Activated naive CD8-positive, alpha-beta T cell treated with anti-CD3 and anti-CD28 coated beads, Interleukin-2, amount 10 ng/mL, durations not matched to agents 7 days and 5 days (primary cell): ENCODE results near the gene HSPA12A. TPM values are rescaled to one million over a fixed set of nuclear protein-coding genes. Genes with fewer than 3 reads are reported as not detected.

Experiments used
- ATAC-seq: fragments of 150-1000 bp; cut with Tn5 transposase; one replicate; pipeline ENCODE4 v1.10.0; 2021; ENCODE audit warnings: low read depth, moderate library complexity
- POLR2A ChIA-PET: fragments of 350-600 bp; sonication (Branson Sonifier 250); formaldehyde crosslinking; loops from one replicate; lab custom pipeline; 2021; ENCODE audit warnings: antibody characterized with exemption; lab: Charles Lee
- DNase-seq: peaks from one replicate; pipeline ENCODE4 v3.0.0; 2021
- H3K27ac Mint-ChIP-seq: one replicate; pipeline ENCODE4 v1.8.0; 2022; ENCODE audit warnings: mild to moderate bottlenecking, mixed read lengths
- H3K27me3 Mint-ChIP-seq: one replicate; pipeline ENCODE4 v1.8.0; 2022; ENCODE audit warnings: mild to moderate bottlenecking, moderate library complexity, mixed read lengths
- H3K36me3 Mint-ChIP-seq: one replicate; pipeline ENCODE4 v1.8.0; 2021; ENCODE audit warnings: mild to moderate bottlenecking, mixed read lengths
- H3K4me1 Mint-ChIP-seq: one replicate; pipeline ENCODE4 v1.8.0; 2021; ENCODE audit warnings: mixed read lengths
- H3K4me3 Mint-ChIP-seq: one replicate; pipeline ENCODE4 v1.8.0; 2022; ENCODE audit warnings: mild to moderate bottlenecking, moderate library complexity, mixed read lengths
- H3K9me3 Mint-ChIP-seq: one replicate; pipeline ENCODE4 v1.8.0; 2021; ENCODE audit warnings: mixed read lengths
- total RNA-seq, 2 experiments: library from RNA; stranded (reverse); gene quantifications; one replicate each; pipeline ENCODE4 v1.2.3, GENCODE V29; 2021

Gene HSPA12A
- total RNA-seq, 2 experiments from 2014 or later: 0.06 to 0.09 TPM

GRCh38 chr10:116723428-116724281 is 18.7 kb downstream of the HSPA12A start:
- H3K4me1 Mint-ChIP-seq: peaks cover 17% of the 10 kb centered on the region
- H3K27me3 Mint-ChIP-seq: peaks cover 78% of the 10 kb centered on the region
- peak; percentile 68 for DNase-seq
- POLR2A ChIA-PET: no interaction called here
- H3K27ac Mint-ChIP-seq: no peak overlapping the region
- H3K4me3 Mint-ChIP-seq: peak overlapping the region; percentile 61
- ATAC-seq: peak; percentile 96
- no peaks in the 10 kb centered on the region for H3K9me3 Mint-ChIP-seq
- no peaks in the 10 kb centered on the region for H3K36me3 Mint-ChIP-seq

DNA sequence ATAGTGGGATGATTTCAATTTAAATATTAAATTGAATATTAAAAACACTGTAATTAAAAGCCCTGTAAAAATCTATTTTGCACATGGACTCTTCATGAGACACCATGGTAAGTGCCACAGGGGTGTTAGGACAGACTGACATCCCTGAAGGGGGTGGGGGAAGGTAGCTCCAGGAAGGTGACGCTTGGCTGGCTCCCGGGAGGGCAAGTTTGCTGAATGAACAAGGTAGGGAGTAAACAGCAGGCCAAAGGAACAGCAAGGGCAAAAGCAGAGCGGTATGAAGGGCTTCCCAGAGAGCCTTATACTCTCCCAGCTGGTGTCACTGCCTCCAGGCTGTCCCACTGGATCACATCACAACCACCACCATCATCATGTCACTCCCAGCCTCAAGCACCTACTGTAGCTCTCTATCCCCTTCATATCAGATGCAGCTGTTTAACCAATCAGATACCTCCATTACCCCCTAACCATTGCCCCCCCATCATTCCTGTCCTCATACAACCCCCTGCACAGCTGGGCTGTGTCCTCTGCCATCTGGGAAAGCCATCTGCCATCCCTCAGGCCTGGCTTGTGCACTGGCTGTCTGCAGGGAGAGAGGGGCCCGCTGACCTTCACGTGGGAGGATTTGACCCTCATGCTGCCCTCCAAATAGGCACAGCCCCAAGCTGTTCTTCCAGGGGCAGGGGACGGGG is 19.5 kb downstream of the HSPA12A start:
- DNase-seq: no peak
- ATAC-seq: no peak
- POLR2A ChIA-PET: no interaction called here
- Mint-ChIP-seq H3K4me3 (peak overlapping the region; percentile 61), H3K9me3 (no peaks in the 10 kb centered on the region), H3K27ac (no peak overlapping the region), H3K36me3 (no peaks in the 10 kb centered on the region), H3K4me1 (peaks cover 17% of the 10 kb centered on the region), H3K27me3 (peaks cover 83% of the 10 kb centered on the region)

- Mint-ChIP-seq H3K9me3 (no peaks in the 10 kb centered on the region), H3K27ac (no peak overlapping the region), H3K27me3 (peaks cover 83% of the 10 kb centered on the region), H3K36me3 (no peaks in the 10 kb centered on the region), H3K4me1 (peaks cover 17% of the 10 kb centered on the region), H3K4me3 (no peak overlapping the region)
- ATAC-seq: no peak
- no peak for DNase-seq
- POLR2A ChIA-PET: no interaction called here
Measured at GRCh38 chr10:116721547-116722392, 20.6 kb downstream of the HSPA12A start.

DNA sequence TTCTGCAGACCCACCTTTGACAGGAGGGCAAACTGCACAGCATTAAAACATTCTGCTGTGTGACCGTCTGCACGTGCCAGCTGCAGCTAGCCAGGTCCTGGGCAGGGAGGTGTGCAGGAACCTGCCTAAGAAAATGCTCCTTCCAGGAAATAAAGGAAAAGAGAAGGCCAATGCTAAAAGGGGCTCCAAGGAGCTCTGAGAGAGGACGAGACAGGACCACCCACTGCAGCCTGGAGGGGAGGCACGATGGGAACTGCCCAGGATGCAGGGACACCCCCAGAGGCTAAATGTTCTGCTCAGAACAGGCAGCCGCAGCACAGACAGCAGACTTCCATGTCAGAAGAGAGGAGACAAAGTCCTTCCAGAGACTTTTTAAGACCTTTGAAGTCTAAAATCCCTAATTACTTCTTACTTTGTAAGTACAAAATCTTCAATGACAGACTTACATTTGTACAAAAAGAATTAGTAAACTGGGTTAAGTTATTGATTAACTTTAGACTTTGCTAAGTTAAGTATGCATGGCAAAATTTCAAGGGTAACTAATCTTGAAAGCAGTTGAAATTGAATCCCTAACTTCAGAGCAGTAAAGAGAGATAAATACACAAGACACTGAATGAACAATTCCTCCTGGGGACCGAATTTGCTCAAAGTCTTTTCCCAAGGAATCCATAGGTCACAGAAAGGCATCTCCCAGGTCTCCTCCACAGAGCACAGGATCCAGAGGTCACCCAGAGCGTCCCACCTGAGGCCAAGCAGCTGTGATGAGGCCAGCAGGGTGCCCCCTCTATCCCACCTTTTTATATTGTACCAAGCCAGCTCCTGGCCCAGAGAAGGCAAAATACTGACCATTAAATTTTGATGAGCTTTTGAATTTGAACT is 21.5 kb downstream of the HSPA12A start:
- Mint-ChIP-seq H3K27ac (no peak overlapping the region), H3K4me1 (peaks cover 17% of the 10 kb centered on the region), H3K27me3 (peaks cover 80% of the 10 kb centered on the region), H3K4me3 (no peak overlapping the region), H3K36me3 (no peaks in the 10 kb centered on the region), H3K9me3 (no peaks in the 10 kb centered on the region)
- DNase-seq (no peak), ATAC-seq (no peak)
- POLR2A ChIA-PET: no interaction called here

GRCh38 chr10:116720241-116720643 is 22.1 kb downstream of the HSPA12A start:
- peaks cover 74% of the 10 kb centered on the region for H3K27me3 Mint-ChIP-seq
- H3K27ac Mint-ChIP-seq: no peak overlapping the region
- H3K9me3 Mint-ChIP-seq: no peaks in the 10 kb centered on the region
- no peaks in the 10 kb centered on the region for H3K36me3 Mint-ChIP-seq
- no peak overlapping the region for H3K4me3 Mint-ChIP-seq
- H3K4me1 Mint-ChIP-seq: peaks cover 17% of the 10 kb centered on the region
- ATAC-seq: no peak
- POLR2A ChIA-PET: no interaction called here
- DNase-seq: no peak

GRCh38 chr10:116719804-116720203 is 22.6 kb downstream of the HSPA12A start:
- DNase-seq: no peak
- ATAC-seq: no peak
- peaks cover 17% of the 10 kb centered on the region for H3K4me1 Mint-ChIP-seq
- no peak overlapping the region for H3K4me3 Mint-ChIP-seq
- no peaks in the 10 kb centered on the region for H3K36me3 Mint-ChIP-seq
- POLR2A ChIA-PET: no interaction called here
- H3K27ac Mint-ChIP-seq: no peak overlapping the region
- no peaks in the 10 kb centered on the region for H3K9me3 Mint-ChIP-seq
- peaks cover 71% of the 10 kb centered on the region for H3K27me3 Mint-ChIP-seq

- H3K4me3 Mint-ChIP-seq: no peak overlapping the region
- no peaks in the 10 kb centered on the region for H3K9me3 Mint-ChIP-seq
- no peak overlapping the region for H3K27ac Mint-ChIP-seq
- H3K36me3 Mint-ChIP-seq: no peaks in the 10 kb centered on the region
- POLR2A ChIA-PET: no interaction called here
- H3K4me1 Mint-ChIP-seq: peaks cover 2% of the 10 kb centered on the region
- H3K27me3 Mint-ChIP-seq: peaks cover 76% of the 10 kb centered on the region
- no peak for DNase-seq
- ATAC-seq: no peak
Measured at GRCh38 chr10:116718058-116718457, 24.3 kb downstream of the HSPA12A start.

- Mint-ChIP-seq H3K27me3 (peaks cover 66% of the 10 kb centered on the region), H3K4me1 (no peaks in the 10 kb centered on the region), H3K9me3 (no peaks in the 10 kb centered on the region)
Measured at GRCh38 chr10:116716381-116716780, 26.0 kb downstream of the HSPA12A start.

DNA sequence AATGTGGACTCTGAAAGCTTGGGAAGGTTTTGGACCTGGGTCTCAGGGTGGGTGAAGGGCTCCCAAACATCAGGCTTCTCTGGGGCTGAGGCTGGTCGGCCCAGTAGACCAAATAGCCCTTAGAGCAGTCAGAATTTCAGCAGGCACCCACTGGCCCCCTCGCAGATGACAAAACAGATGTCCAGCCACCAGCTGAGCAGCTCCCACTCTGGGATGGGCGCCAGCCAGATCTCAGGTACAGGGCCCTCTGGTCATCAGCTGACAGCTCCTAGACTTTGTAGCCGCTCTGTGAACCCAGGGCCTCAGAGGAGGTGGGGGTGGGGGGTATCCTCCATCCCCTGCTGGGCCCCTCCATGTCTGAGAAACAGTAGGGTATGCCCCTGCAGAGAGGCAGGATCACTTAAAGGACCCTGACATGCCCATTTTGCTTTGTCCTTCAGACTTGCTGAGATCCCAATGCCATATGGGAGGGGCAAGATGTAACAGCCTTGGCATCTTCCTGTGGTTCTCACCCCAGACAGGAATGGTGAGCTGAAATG is 26.5 kb downstream of the HSPA12A start:
- no peak overlapping the region for H3K27ac Mint-ChIP-seq
- no peaks in the 10 kb centered on the region for H3K4me1 Mint-ChIP-seq
- DNase-seq (no peak), ATAC-seq (no peak)
- no peaks in the 10 kb centered on the region for H3K9me3 Mint-ChIP-seq
- POLR2A ChIA-PET: no interaction called here
- H3K27me3 Mint-ChIP-seq: peaks cover 66% of the 10 kb centered on the region
- no peaks in the 10 kb centered on the region for H3K36me3 Mint-ChIP-seq
- no peak overlapping the region for H3K4me3 Mint-ChIP-seq

More at GRCh38 chr10:116716381-116716780, 26.0 kb downstream of the HSPA12A start:
- Mint-ChIP-seq H3K36me3 (no peaks in the 10 kb centered on the region), H3K4me3 (no peak overlapping the region), H3K27ac (no peak overlapping the region)
- POLR2A ChIA-PET: no interaction called here
- DNase-seq: no peak
- ATAC-seq: no peak

DNA sequence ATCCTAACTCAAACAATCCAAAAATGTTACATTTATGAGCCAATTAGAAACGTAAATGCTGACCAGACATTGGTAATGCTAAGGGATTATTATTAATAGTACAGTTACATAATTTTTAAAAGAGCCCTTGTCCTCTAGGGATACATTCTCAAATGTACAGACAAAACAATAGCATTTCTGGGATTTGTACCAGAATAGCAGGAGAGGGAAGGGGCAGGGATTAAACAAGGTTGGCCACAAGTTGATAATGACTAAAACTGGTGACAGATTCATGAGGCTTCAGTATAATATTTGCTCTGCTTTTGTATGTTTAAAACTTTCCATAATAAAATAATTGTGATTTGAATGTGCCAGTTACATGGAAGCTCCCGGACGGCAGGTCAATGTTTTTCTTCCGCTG is 27.0 kb downstream of the HSPA12A start:
- H3K36me3 Mint-ChIP-seq: no peaks in the 10 kb centered on the region
- no peaks in the 10 kb centered on the region for H3K9me3 Mint-ChIP-seq
- H3K4me3 Mint-ChIP-seq: no peak overlapping the region
- ATAC-seq: no peak
- no peaks in the 10 kb centered on the region for H3K4me1 Mint-ChIP-seq
- DNase-seq: no peak
- no peak overlapping the region for H3K27ac Mint-ChIP-seq
- POLR2A ChIA-PET: no interaction called here
- peaks cover 66% of the 10 kb centered on the region for H3K27me3 Mint-ChIP-seq

GRCh38 chr10:116713846-116714245 is 28.5 kb downstream of the HSPA12A start:
- H3K27me3 Mint-ChIP-seq: peaks cover 71% of the 10 kb centered on the region
- no peak overlapping the region for H3K27ac Mint-ChIP-seq
- H3K4me1 Mint-ChIP-seq: no peaks in the 10 kb centered on the region
- DNase-seq: no peak
- H3K36me3 Mint-ChIP-seq: no peaks in the 10 kb centered on the region
- ATAC-seq: no peak
- no peaks in the 10 kb centered on the region for H3K9me3 Mint-ChIP-seq
- H3K4me3 Mint-ChIP-seq: no peak overlapping the region
- POLR2A ChIA-PET: no interaction called here

DNA sequence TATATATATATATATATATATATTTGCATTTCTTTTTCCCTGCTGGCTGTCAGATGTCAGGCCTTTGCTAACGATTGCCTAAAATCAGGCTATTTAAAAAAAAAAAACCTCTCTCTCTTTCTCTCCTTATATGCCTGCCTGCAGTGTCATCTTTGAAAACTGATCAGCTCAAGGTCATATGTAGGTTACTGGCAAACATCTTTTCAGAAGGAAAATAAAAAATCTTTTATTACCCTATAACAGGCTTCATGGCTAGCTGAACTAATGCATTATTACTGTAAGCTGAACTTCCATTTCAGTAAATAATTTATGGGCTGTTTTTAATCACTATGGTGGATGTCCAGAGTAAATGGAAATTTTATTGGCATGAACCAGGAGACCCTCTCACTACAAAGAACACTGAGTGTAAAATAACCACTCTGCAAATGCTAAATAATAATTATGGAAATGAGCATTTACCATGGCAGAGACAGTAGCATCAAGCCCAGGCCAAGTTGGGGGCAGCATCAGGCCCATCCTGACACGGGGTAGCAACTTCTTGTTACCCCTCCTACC is 29.3 kb downstream of the HSPA12A start:
- Mint-ChIP-seq H3K4me1 (no peaks in the 10 kb centered on the region), H3K27me3 (peaks cover 63% of the 10 kb centered on the region), H3K9me3 (no peaks in the 10 kb centered on the region), H3K4me3 (no peak overlapping the region), H3K36me3 (no peaks in the 10 kb centered on the region), H3K27ac (no peak overlapping the region)
- DNase-seq: no peak
- no peak for ATAC-seq
- POLR2A ChIA-PET: no interaction called here
